Breast epithelium (tissue), 4 donors: Measurements from ENCODE around the gene SHROOM3. TPM values are rescaled to one million over a fixed set of nuclear protein-coding genes. Genes with fewer than 3 reads are reported as not detected.

Experiments used
- DNase-seq, 2 donors: peaks; one replicate each; pipeline ENCODE4 v3.0.0-alpha.2; 2019; ENCODE audit warnings: low spot score in 2 of 2
- H3K27ac ChIP-seq, 2 donors: fragments of 200-600 bp; sonication (generic) in 1 of 2; one replicate each; pipeline ENCODE4 v1.5.1; 2016 to 2019; ENCODE audit warnings: mild to moderate bottlenecking in 1 of 2
- H3K27me3 ChIP-seq, 2 donors: fragments of 200-600 bp; sonication (generic) in 1 of 2; one replicate each; pipeline versions ENCODE4 v1.5.1 to v1.6.0; 2017 to 2019; ENCODE audit warnings: control low read depth in 1 of 2, mild to moderate bottlenecking in 1 of 2
- H3K36me3 ChIP-seq: fragments of 200-600 bp; one replicate; pipeline ENCODE4 v1.5.1; 2019
- H3K4me1 ChIP-seq, 2 donors: fragments of 200-600 bp; sonication (generic); one replicate each; pipeline ENCODE4 v1.5.1; 2016 to 2019; ENCODE audit warnings: control low read depth in 1 of 2
- H3K4me3 ChIP-seq, 3 donors: fragments of 200-600 bp; sonication (generic); 1 replicate in 2 of 3; 2 replicates in 1 of 3; pipeline ENCODE4 v1.5.1; 2016 to 2019; ENCODE audit warnings: mild to moderate bottlenecking in 3 of 3, moderate library complexity in 2 of 3
- H3K9me3 ChIP-seq, 2 donors: fragments of 200-600 bp; sonication (generic) in 1 of 2; one replicate each; pipeline ENCODE4 v1.5.1; 2016 to 2019; ENCODE audit warnings: control low read depth in 1 of 2
- POLR2A ChIP-seq: fragments of 450-650 bp; IDR thresholded peaks from one replicate; pipeline ENCODE4 v1.6.1; 2016; ENCODE audit warnings: antibody characterized with exemption, mild to moderate bottlenecking, moderate library complexity
- POLR2AphosphoS5 ChIP-seq, 3 donors: sonication (generic); formaldehyde crosslinking; IDR thresholded peaks; one replicate each; pipeline ENCODE4 v1.6.1; 2017; ENCODE audit warnings: antibody characterized with exemption in 3 of 3
- intact Hi-C: fragments of 100-400 bp; cut with DNase I; formaldehyde crosslinking; loops from one replicate; pipeline ENCODE4 v1.15.1; 2023; ENCODE audit warnings: low total_unique reads
- total RNA-seq, 3 donors: library from RNA; depleted of rRNA; stranded (reverse); fragments of >200 nt; gene quantifications; one replicate each; pipeline ENCODE4 v1.1.0, GENCODE V29; 2016
- TF ChIP-seq, protein P1 (sequence below), 3 donors: fragments of 450-650 bp; IDR thresholded peaks; one replicate each; pipeline ENCODE4 v1.5.1; 2016 to 2017; ENCODE audit warnings: antibody characterized with exemption in 3 of 3, mild to moderate bottlenecking in 3 of 3, moderate library complexity in 3 of 3

SHROOM3 gene
- total RNA-seq, 3 donors from 2014 or later, result 0.32 to 145 (median 100) TPM

GRCh38 chr4:76821641-76822040 lies 386.6 kb downstream of the SHROOM3 start:
- DNase-seq, result no peak
- H3K4me1 ChIP-seq, result no peaks in the 10 kb centered on the region
- TF ChIP-seq, protein P1, sequence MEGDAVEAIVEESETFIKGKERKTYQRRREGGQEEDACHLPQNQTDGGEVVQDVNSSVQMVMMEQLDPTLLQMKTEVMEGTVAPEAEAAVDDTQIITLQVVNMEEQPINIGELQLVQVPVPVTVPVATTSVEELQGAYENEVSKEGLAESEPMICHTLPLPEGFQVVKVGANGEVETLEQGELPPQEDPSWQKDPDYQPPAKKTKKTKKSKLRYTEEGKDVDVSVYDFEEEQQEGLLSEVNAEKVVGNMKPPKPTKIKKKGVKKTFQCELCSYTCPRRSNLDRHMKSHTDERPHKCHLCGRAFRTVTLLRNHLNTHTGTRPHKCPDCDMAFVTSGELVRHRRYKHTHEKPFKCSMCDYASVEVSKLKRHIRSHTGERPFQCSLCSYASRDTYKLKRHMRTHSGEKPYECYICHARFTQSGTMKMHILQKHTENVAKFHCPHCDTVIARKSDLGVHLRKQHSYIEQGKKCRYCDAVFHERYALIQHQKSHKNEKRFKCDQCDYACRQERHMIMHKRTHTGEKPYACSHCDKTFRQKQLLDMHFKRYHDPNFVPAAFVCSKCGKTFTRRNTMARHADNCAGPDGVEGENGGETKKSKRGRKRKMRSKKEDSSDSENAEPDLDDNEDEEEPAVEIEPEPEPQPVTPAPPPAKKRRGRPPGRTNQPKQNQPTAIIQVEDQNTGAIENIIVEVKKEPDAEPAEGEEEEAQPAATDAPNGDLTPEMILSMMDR (IDR thresholded peaks at IDR 0.05), result no peak
- no peak for TF ChIP-seq POLR2A
- no peak for TF ChIP-seq POLR2AphosphoS5 (IDR thresholded peaks at IDR 0.05)
- no peaks in the 10 kb centered on the region for H3K9me3 ChIP-seq
- H3K27ac ChIP-seq, result no peak overlapping the region
- H3K4me3 ChIP-seq, result no peak overlapping the region
- no peaks in the 10 kb centered on the region for H3K36me3 ChIP-seq
- intact Hi-C loops, result no loop called here
- H3K27me3 ChIP-seq, result no peaks in the 10 kb centered on the region

- H3K4me1 ChIP-seq, result no peaks in the 10 kb centered on the region
- TF ChIP-seq, protein P1 (IDR thresholded peaks at IDR 0.05), result no peak
- TF ChIP-seq POLR2A, result no peak
- TF ChIP-seq POLR2AphosphoS5 (IDR thresholded peaks at IDR 0.05), result no peak
- no peak overlapping the region for H3K27ac ChIP-seq
- no peaks in the 10 kb centered on the region for H3K9me3 ChIP-seq
- intact Hi-C loops, result no loop called here
- DNase-seq, result no peak
- no peak overlapping the region for H3K4me3 ChIP-seq
- H3K27me3 ChIP-seq, result no peaks in the 10 kb centered on the region
- no peaks in the 10 kb centered on the region for H3K36me3 ChIP-seq
Observed at GRCh38 chr4:76822303-76822702, 387.3 kb downstream of the SHROOM3 start.

DNA sequence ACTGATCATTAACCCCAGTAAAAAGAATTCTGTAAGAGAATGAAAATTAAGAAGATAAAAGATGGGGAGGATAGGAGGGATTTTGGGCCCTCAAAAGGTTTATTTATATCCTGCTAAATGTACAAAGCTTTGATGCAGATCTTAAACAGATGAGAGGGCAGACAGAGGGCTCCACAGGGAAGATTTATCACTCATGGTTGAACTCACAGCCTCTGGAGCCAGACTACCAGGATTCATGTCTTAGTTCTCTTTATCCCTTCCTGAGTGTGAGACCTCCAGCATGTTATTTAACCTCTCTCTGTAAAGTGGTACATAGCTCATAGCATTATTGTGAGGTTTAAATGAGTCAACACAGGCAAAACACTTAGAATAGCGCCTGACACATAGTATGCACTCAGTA lies 388.5 kb downstream of the SHROOM3 start:
- H3K27ac ChIP-seq, result no peak overlapping the region
- H3K4me3 ChIP-seq, result no peak overlapping the region
- TF ChIP-seq POLR2A (no peak), POLR2AphosphoS5 (IDR thresholded peaks at IDR 0.05) (no peak)
- TF ChIP-seq, protein P1 (IDR thresholded peaks at IDR 0.05), result no peak
- H3K4me1 ChIP-seq, result no peaks in the 10 kb centered on the region
- intact Hi-C loops, result no loop called here
- no peaks in the 10 kb centered on the region for H3K9me3 ChIP-seq
- no peak for DNase-seq
- H3K27me3 ChIP-seq, result no peaks in the 10 kb centered on the region
- no peaks in the 10 kb centered on the region for H3K36me3 ChIP-seq

DNA sequence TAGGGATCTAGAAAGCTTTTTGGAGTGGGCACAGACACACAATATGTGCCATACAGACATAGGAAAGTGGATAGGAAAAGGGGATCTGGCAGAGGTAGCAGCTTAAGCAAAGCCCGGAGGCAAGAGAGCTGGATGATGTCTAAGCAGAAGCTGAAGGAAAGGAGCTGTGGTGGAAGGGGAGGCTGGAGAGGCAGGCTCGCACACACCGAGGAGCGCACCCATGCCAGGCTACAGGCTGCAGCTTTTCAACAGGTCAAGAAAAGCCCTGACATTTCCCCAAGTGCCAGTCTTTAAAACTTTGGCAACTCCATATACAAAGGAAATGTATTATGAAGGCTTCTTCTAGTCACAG lies 395.6 kb downstream of the SHROOM3 start:
- Histone ChIP-seq H3K36me3 (no peaks in the 10 kb centered on the region), H3K27me3 (no peaks in the 10 kb centered on the region), H3K27ac (peak overlapping the region in 1 of 2 donors; percentile 66), H3K4me1 (no peaks in the 10 kb centered on the region), H3K9me3 (no peaks in the 10 kb centered on the region), H3K4me3 (no peak overlapping the region)
- no peak for DNase-seq
- TF ChIP-seq, protein P1 (IDR thresholded peaks at IDR 0.05), result no peak
- TF ChIP-seq POLR2A, result no peak
- no peak for TF ChIP-seq POLR2AphosphoS5 (IDR thresholded peaks at IDR 0.05)
- intact Hi-C loops, result no loop called here

- H3K27me3 ChIP-seq, result no peaks in the 10 kb centered on the region
- no peaks in the 10 kb centered on the region for H3K36me3 ChIP-seq
- DNase-seq, result no peak
- no peak overlapping the region for H3K4me3 ChIP-seq
- no peaks in the 10 kb centered on the region for H3K9me3 ChIP-seq
- TF ChIP-seq, protein P1 (IDR thresholded peaks at IDR 0.05), result no peak
- TF ChIP-seq POLR2A, result no peak
- TF ChIP-seq POLR2AphosphoS5 (IDR thresholded peaks at IDR 0.05), result no peak
- H3K4me1 ChIP-seq, result no peaks in the 10 kb centered on the region
- peak overlapping the region; percentile 66 to 75 for H3K27ac ChIP-seq
- intact Hi-C loops, result no loop called here
Observed at GRCh38 chr4:76830964-76831703, 396.1 kb downstream of the SHROOM3 start.
